ENCODE data around the gene ZMYND11. TPM values are rescaled to one million over a fixed set of nuclear protein-coding genes. Genes with fewer than 3 reads are reported as not detected.

The ZMYND11 gene
- total RNA-seq, 1 experiment from 2014 or later = 40.3 TPM

DNA sequence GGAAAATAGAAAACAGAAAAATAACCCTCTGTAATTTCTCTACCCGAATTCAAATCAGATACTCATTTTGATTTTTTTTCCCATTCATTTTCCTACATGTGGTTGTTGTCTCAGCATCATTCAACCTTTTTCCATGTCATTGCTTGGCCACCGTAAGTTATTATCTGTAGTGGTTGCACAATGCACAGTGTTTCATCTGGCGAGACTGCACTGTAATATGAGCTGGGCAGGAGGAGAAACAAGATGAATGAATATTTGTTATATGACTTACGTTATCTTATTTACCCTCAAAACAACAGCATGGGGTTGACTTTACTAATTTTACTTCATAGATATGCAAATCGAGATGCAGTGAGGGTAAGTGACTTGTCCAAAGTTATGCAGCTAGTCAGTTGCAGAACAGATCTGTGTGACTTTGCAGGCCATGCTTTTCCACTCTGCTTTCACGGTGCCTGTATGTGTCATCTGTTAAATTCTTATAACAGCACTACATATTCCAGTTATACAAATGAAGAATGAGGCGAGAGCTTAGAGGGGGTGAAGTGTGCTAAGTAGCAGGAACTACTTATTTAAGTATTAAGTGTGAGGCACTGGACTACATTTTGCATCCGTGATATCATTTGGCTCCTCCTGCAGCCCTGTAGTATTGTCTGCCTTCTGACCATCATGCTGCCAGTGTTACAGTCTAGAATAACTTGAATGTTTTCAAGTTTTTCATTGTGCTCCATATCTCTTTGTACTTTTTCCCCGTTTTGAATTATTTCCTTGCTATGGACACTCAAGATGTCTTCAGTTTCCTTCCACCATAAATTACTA lies 56.7 kb downstream of the ZMYND11 start:
- no peak for DNase-seq
- CTCF ChIA-PET = no interaction called here
- Mint-ChIP-seq H3K9me3 (ENCODE audit: low read depth, unreplicated experiment) (no peaks in the 10 kb centered on the region), H3K4me3 (ENCODE audit: low read depth, unreplicated experiment) (no peak overlapping the region), H3K36me3 (ENCODE audit: insufficient read depth, unreplicated experiment) (peaks cover 5% of the 10 kb centered on the region), H3K27ac (ENCODE audit: unreplicated experiment) (no peak overlapping the region), H3K27me3 (ENCODE audit: unreplicated experiment) (no peaks in the 10 kb centered on the region), H3K4me1 (ENCODE audit: low read depth, unreplicated experiment) (no peaks in the 10 kb centered on the region)
- no TSS peak for BruUV-seq (replicated peaks)
- no peak for TF ChIP-seq CTCF (IDR thresholded peaks at IDR 0.05; ENCODE audit: unreplicated experiment)
- intact Hi-C loops (cut with micrococcal nuclease; ENCODE audit: unreplicated experiment) = no loop called here

- intact Hi-C loops (cut with micrococcal nuclease; ENCODE audit: unreplicated experiment) = no loop called here
- DNase-seq = no peak
- no peak overlapping the region for H3K4me3 Mint-ChIP-seq (ENCODE audit: low read depth, unreplicated experiment)
- TF ChIP-seq CTCF (IDR thresholded peaks at IDR 0.05; ENCODE audit: unreplicated experiment) = no peak
- no TSS peak for BruUV-seq (replicated peaks)
- H3K27ac Mint-ChIP-seq (ENCODE audit: unreplicated experiment) = no peak overlapping the region
- CTCF ChIA-PET = no interaction called here
- H3K27me3 Mint-ChIP-seq (ENCODE audit: unreplicated experiment) = no peaks in the 10 kb centered on the region
- no peaks in the 10 kb centered on the region for H3K36me3 Mint-ChIP-seq (ENCODE audit: insufficient read depth, unreplicated experiment)
- no peaks in the 10 kb centered on the region for H3K4me1 Mint-ChIP-seq (ENCODE audit: low read depth, unreplicated experiment)
- no peaks in the 10 kb centered on the region for H3K9me3 Mint-ChIP-seq (ENCODE audit: low read depth, unreplicated experiment)
Observed at GRCh38 chr10:194281-194680, 59.0 kb downstream of the ZMYND11 start.

GRCh38 chr10:200405-200804 lies 65.2 kb downstream of the ZMYND11 start:
- H3K27ac Mint-ChIP-seq (ENCODE audit: unreplicated experiment) = no peak overlapping the region
- intact Hi-C loops (cut with micrococcal nuclease; ENCODE audit: unreplicated experiment) = no loop called here
- H3K4me3 Mint-ChIP-seq (ENCODE audit: low read depth, unreplicated experiment) = no peak overlapping the region
- DNase-seq = no peak
- H3K9me3 Mint-ChIP-seq (ENCODE audit: low read depth, unreplicated experiment) = no peaks in the 10 kb centered on the region
- no TSS peak for BruUV-seq (replicated peaks)
- TF ChIP-seq CTCF (IDR thresholded peaks at IDR 0.05; ENCODE audit: unreplicated experiment) = no peak
- H3K4me1 Mint-ChIP-seq (ENCODE audit: low read depth, unreplicated experiment) = no peaks in the 10 kb centered on the region
- CTCF ChIA-PET = no interaction called here
- H3K27me3 Mint-ChIP-seq (ENCODE audit: unreplicated experiment) = no peaks in the 10 kb centered on the region
- H3K36me3 Mint-ChIP-seq (ENCODE audit: insufficient read depth, unreplicated experiment) = no peaks in the 10 kb centered on the region

DNA sequence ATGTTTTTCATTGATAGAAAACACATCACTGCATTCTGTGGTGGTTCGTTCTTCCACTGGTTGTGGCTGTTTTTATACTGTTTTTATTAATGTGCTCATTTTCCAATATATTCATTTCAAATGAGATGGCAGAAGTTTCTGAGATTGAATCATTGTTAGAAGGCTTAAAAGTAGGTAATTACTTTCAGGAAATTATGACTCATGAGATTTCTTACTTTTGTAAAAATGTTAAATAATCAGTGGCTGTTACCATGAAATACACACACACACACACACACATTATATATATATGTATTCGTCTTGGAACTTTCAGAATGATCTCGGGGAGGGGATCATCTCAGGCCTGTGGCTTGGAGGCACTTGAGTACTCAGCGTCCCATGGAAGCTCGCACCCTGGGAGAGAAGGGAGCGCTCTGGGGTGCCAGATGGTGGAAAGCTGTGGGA lies 66.1 kb downstream of the ZMYND11 start:
- Mint-ChIP-seq H3K9me3 (ENCODE audit: low read depth, unreplicated experiment) (no peaks in the 10 kb centered on the region), H3K4me1 (ENCODE audit: low read depth, unreplicated experiment) (no peaks in the 10 kb centered on the region), H3K27me3 (ENCODE audit: unreplicated experiment) (no peaks in the 10 kb centered on the region), H3K4me3 (ENCODE audit: low read depth, unreplicated experiment) (no peak overlapping the region), H3K36me3 (ENCODE audit: insufficient read depth, unreplicated experiment) (no peaks in the 10 kb centered on the region), H3K27ac (ENCODE audit: unreplicated experiment) (no peak overlapping the region)
- intact Hi-C loops (cut with micrococcal nuclease; ENCODE audit: unreplicated experiment) = no loop called here
- no TSS peak for BruUV-seq (replicated peaks)
- no peak for TF ChIP-seq CTCF (IDR thresholded peaks at IDR 0.05; ENCODE audit: unreplicated experiment)
- DNase-seq = no peak
- CTCF ChIA-PET = no interaction called here

Measured in Calu3 (cell line).